Measurements from ENCODE around the gene KRT15.
"Not testable (repeated sequence)": the region's sequence is repeated elsewhere in the genome, so short reads cannot be mapped to it uniquely, and the experiment has no call there.

The KRT15 gene

DNA sequence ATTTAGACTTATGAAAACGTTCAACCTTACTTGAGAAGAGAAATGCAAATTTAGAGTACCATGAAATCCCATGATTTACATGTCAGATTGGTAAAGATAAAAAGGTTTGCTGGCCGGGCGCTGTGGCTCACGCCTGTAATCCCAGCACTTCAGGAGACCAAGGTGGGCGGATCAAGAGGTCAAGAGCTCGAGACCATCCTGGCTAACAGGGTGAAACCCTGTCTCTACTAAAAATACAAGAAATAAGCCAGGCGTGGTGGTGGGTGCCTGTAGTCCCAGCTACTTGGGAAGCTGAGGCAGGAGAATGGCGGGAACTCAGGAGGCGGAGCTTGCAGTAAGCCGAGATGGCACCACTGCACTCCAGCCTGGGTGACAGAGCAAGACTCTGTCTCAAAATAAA is 24.1 kb upstream of the KRT15 start:
- DNase-seq: not testable (repeated sequence)

DNA sequence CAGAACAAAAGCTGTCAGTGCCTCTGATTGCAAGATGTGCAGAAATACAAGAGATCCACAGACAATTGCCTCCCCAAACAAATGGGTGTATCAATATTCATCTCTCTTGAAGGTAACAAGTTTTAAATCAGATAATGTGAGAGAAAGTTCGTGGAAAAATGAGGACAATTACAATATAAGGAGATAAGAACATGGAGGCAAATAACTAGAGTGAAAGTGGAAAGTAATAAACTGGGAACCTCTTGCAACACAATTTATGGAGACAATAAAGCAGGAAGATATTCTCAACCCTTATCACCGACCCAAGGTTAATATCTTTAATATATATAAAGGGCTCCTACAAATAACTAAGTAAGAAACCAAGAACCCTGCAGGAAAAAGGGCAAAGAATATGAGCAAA is 23.7 kb upstream of the KRT15 start:
- DNase-seq: no peak

DNA sequence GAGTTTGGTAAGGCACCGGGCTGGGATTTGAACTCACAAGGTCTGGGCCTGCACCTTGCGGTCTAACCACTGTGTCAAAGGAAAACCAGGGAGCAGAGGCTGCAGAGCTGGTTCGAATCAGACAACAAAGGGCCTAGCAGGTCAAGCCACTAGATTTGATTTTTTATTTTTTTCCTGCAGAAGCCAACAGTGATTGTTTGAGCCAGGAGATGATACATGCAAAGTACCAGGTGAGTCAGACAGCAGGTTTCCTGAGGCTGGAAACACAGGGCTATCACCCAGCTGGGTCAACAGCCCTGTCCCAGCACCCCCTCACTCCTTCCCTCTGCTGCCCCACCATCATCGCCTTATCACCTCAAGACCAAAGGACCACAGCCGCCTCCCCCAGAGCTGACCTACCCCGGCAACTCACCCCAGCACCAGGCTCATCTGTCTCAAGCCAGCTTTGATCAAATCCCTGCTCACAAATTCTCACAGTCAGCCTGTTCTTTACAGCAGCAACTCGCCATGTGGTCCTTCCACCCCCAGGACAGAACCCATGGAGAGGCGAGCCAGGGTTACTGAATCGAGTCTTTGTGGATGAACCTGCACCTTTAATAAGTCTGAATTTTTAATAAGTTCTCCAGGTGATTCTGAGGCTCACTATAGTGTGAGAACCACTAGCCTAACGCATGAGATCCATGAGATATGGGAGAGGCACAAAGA is 22.4 kb upstream of the KRT15 start:
- no peak for DNase-seq

DNA sequence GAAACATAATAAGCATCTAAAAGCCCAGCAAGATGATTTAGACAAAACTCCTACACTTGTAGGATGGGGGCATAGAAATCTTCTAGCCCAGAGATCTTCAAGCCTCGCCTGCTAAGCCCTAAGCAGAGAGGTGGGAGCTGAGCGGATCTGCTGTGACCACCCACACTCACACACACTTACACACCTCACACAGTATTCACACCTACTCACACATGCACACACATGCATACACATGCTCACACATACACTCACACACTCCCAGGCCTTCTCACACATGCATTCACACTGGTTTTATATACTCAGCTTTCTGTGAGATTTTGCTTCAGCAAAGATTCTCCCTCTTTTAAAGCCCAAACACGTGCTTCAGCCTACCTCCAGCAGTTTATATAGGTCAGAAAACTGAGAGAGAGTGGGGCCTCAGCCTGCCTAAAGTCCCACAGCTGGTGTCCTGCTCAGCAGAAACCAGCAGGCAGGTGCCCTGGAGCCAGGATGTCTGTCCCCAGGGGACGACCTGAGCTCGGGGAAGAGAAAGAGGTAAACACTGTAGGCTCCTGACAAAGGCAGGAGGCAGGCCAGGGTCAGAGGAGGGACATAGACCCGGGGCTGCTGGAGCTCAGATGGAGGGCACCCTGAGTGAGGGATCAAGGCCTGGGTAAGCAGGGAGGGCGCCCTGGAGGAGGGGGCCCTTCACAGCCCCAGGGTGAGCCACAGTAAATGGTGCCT is 21.4 kb upstream of the KRT15 start:
- no peak for DNase-seq

DNA sequence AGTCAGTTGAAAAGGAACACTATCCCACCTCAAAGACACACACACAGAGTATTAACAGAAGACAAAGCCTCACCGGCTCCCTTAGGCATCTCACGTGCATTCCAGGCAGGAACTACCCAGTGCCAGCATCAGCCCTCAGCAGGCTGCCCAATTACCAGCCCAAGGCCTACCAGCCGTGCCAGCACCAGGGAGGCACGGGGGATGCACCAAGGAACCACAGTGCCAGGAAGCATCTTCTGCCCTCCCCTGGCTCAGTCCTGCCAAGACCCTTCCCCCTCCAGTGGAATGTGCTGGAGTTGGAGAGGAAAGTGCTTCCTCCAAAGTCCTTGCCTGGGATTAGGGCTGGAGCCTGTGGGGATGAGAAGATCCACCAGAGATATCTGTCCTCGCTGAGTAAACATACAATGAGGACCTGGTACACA is 20.4 kb upstream of the KRT15 start:
- no peak for DNase-seq

DNA sequence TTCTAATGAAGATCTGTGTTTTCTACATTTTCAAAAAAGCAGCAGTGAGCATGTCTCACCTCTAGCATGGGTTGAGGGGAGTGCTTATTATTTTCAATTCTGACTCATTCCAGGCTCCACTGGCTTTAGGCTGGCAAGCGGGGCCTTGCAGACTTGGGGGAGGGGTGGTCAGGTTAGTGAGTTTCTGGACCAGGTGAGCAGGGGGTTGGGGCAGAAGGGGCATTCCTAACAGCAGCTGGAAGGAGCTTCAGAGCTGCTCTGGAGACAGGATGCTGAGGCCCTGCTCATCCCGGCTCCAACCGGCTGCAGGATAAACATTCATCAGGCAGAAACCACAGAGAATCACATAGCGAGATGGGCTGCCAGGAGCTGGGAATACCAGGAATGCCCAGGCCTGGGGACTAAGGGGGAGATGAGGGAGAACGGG is 19.9 kb upstream of the KRT15 start:
- no peak for DNase-seq

DNA sequence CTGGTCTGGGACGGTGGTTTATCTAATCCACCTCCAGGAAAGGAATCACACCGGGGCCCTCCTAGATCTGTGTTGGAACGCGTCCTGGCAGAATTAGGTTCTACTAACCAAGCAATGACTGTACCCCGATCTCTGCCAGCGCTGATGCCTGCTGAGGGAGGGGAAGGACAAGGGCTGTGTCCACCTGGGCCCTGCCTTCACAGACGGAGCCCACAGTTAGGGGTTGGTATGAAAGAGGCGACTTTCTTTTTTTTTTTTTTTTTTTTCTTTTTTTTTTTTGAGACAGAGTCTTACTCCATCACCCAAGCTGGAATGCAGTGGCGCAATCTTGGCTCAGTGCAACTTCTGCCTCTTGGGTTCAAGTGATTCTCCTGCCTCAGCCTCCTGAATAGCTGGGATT is 19.3 kb upstream of the KRT15 start:
- DNase-seq: no peak

DNA sequence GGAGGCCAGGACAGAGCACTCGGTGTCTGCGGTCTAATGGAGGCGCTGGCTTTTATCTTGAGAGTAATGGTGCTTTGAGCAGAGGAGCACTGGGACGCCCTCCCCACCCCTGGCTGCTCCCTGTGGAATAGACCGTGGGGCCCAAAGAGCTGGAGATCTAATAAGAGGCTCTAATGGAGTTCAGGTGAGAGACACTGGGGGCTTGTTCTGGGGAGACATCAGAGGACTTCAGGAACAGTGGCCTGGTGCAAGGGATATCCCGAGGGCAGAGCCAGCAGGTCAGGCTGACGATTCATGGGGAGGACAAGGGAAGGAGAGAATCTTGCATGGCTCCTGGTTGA is 18.9 kb upstream of the KRT15 start:
- no peak for DNase-seq

DNA sequence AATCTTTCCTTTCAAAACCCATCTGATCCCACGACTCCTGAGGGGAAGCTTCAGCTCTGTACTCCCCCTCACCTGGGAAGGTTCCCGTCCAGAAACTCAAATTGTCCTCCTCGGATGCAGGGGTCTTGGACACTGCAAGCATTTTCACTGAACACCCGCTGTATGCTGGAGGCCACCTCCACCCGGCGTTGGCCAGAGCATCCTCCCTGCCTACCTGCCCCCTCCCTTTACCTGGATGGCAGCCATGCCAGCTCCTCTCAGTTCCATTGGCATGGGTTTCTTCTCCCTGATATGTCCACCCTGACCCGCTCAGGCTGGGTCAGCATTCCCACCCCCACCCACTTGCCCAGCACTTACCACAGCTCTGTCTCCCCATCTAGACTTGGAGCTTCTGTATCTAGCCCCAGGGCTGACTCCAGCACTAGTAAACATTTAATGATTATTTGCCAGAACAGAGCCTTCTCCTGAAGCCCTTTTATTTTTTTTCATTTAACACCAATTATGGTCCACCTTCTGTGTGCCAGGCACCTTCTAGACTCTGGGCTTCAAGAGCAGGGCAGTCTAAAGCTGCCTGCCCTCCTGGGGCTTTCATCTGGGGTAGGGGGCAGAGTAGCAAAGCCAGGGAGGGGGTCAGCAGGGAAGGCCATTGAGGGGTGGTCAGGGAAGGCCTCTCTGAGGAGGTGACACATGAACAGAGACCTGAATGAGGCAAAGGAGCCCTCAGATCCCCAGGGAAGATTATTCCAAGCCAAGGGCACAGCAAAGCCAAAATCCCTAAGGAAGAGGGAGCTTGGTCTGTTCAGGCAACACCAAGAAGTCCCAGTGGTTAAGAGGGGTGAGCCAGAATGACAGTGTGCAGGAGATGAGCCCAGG is 18.3 kb upstream of the KRT15 start:
- DNase-seq: no peak

DNA sequence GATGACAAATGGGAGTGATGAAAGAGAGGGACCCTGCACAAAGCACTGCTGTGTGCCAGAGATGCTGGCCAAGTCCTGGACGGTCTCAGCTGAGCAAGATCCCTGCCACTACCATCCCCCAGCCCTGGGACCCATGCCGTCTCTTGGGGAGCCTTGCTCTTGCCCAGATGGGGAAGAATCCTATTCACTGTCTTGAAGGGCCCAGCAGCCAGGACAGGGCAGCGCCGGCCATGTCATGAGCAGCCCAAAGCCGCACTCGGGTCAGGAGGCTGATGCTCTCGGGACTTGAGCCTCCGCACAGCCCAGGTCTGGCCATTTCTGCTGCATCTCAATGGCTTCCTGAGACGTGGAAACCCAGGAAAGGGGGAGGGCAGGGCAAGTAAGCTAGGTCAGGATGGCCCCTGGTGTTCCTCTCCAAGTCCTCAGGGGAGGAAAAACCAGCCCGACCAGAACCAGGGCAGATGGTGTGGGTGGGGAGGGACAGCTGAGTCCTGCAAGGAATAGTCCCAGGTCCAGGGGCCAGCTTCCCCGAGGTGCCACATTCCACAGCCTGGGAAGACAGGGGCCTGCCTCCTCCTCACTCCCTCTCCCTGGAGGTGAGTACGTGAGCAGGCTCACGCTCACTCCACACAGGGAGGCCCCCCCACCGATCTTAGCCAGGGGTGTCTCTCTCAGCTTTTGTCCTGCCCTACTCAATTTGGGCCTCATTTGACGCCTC is 17.2 kb upstream of the KRT15 start:
- no peak for DNase-seq

DNA sequence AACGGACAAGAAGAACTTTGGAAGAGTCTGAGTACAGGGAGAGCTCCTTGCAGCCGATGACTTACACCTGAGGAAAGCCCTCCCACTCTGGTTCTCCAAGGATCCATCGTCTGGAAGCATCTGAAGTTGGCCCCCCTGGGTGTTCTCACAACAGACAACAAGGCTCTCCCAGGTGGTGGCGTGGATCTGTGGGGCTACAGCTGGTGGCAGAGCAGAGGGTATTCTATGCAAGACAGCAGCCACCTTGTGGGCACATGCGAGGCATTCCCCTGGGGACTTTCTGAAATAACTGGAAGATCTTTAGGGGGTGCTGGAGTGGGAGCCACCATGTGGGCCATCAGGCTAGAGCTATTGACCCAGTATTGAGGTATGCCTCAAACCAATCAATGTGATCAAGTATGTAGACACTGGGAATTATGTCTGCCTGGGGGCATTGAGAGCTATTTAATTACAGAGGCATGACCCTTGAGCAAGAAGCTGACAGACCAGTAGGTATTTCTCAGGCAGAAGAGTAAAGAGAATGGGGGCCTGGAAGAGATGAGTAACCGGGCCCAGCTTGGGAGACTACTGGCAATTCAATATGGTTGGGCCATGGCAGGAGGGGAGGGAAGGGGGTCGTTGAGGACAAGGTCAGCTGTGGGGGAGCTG is 16.3 kb upstream of the KRT15 start:
- no peak for DNase-seq

DNA sequence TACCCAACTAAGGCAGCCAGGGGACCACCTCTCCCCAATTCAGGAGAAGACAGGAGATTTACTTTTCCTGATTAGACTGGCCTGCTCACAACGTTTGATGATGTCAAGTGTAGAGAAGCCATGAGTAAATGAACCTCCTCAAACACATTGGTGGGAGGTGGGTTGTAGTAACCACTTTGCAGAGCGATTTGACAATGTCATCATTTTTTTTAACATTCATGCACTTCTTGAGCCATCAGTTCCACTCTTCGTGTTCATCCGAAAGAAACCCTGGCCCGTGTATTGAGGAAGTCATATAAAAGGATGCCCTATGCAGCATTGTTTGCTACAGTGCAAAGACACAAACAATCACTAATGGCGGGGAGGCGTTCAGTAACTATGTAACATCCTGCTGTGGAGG is 14.9 kb upstream of the KRT15 start:
- DNase-seq: no peak

DNA sequence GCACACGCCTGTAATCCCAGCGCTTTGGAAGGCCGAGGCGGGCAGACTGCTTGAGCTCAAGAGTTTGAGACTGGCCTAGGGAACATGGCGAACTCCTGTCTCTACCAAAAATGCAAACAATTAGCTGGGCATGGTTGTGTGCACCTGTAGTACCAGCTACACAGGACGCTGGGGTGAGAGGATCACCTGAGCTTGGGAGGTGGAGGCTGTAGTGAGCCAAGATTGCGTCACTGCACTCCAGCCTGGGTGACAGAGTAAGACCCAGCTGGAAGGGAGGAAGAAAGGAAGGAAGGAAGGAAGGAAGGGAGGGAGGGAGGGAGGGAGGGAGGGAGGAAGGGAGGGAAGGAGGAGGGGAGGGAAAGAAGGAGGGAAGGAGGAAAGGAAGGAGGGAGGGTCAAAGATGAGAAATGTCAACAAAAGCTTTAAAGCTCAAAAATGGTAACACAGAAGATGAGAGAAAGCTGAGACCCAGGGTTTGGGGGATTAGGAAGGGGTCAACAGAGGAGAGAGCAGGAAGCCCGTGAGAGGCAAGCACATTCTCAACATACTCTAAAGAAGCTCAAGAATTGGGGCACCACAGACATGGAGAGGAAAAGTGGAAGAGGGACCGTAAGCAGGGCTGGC is 14.4 kb upstream of the KRT15 start:
- no peak for DNase-seq

DNA sequence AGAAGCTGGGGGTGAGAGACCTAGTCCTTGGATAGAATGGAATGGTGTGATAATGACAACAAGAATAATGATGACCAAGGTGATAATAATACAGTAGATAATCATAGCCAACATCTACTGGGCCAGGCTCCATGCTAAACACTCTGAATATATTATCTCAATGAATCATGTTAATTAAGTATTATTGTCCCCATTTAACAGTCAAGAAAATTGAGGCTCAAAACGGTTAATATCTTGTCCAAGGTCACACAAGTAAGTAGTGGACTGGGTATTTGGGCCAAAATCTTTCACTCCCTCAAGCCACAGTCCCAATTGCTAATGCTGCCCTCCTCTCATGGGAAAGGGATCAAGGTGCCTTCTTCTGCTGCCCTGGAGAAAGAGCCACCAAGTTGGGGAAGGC is 13.3 kb upstream of the KRT15 start:
- DNase-seq: no peak

DNA sequence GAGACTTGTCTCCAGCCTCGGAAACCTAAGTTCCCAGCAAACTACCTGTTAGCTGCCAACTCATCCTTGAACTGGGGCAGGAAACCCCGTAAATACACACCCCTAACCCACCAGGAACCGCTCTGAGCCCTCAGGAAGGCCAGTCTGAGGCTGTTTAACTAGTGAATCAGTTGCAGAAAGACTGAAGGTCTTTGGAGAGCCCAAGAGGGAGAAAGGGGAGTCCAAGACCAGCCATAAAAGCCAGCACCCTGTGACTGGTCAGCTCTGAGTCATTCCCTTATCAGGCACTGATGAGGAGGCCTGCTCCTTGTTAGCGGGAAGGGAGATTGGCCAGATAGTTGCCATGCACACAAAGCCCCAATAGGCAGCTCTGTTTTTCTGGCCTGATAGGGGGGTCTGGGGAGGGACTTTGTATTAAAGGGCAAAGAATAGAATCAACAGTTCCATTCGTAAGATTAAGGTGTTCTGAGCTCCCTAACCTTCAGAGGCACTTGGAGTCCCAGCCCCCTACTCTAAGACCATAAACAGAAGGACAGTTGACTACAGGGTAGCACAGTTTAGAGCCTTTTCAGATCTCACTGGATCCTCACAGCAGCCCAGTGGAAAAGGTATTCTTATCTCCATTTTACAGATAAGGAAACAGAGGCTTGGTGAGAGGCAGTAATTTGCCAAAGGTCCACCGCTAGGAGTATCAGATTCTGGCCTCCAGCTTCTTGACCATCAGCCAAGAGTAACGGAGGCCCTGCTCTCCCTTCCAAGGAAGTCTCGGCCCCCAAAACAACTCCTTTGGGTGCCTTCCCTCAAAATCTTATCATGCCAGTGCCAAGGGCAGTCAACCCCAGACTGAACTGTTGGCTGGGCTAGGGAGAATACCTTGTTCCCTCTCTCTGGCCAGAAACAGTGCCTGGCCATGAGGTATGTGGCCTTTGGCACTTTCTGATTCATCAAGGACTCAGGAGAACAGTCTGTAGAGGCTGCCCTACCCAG is 11.7 kb upstream of the KRT15 start:
- DNase-seq: no peak

DNA sequence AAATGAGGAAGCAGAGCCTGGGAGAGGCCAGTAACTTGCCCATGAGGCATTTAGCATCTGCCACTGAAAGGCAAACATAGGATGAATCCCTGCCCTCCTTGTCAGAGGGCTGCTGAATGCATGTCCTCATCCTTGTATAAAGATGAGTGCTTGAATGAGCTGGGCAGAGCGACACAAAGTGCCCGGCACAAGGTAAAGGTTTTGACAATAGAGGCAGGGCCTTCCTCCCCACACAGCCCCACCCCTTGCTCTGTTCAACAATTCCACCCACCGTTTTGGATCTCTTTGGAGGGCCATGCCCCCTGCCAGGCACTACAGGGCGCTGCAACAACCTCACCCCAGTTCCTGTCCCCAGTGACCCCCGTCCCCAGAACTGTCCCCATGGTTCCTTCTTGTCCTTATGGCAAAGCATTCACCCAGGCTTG is 10.8 kb upstream of the KRT15 start:
- no peak for DNase-seq

DNA sequence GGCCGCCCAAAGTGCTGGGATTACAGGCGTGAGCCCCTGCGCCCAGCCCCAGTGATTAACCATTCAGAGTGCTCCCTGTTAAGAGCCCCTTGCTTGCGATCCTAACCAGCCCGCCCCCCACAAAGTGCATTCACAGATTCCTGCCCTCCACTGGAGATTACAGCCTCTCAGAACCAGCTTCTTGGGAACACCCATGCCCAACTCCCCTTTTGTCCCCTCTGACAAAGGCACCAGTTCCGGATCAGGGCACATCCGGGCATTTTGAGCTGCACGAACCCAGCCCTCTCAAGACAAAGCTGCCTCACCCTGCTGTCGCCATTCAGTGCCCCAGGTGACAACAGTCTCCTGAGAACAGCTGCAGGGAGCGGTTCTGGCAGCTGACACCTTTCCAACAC is 10.3 kb upstream of the KRT15 start:
- no peak for DNase-seq

DNA sequence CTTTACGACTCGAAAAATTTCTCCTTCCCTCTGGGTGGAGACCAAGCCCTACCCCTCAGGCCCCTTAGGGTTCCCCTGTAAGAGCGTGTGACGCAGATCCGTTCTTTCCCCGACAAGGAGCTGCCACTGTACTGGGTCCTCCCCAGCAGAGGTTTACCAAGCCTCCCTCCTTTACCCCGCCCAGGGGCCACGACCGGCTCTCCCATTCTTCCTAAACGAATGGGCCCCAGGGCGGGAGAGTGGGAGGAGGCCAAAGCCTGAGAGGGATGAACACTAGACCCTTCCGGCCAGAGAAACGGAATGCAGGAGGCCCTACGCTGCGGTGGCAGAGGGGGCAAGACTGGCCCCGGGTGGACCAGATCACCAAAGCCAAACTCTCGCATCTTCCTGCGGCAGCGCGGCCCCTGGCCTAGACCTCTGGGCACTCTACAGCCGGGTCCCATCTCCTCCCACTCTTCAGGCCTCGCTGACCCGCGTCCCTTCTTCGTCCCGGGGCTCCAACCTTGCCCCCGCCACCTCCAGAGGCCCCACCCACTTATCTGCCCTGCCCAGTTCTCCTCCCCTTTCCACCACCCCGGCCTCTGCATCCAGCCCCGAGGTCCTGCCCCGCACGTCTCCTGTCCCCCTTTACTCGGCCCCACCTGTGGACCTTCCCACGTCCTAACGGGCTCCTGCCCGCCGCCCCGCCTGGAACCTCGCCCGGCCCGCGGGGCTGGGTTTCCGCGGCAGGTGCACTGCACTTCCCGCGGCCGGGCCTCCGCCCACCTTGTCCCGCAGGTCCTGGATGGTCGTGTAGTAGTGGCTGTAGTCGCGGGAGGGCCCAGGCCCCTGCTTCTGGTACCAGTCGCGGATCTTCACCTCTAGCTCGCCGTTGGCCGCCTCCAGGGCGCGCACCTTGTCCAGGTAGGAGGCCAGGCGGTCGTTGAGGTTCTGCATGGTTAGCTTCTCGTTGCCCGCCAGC is 8.7 kb upstream of the KRT15 start:
- no peak for DNase-seq

DNA sequence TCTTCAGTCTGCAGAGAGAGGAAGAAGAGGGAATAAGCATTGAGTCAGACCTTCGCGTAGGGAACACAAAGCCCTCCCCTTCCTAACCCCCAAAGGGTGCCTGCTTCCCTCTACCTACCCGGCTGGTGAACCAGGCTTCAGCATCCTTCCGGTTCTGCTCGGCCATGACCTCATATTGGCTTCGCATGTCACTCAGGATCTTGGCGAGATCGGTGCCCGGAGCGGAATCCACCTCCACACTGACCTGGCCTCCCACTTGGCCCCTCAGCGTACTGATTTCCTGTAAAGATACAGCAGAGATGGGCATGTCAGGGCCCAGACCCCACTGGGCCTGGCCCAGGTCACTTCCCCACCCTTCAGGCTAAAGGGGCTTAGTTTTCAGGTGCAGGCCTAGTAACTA is 5.6 kb upstream of the KRT15 start:
- DNase-seq: no peak

DNA sequence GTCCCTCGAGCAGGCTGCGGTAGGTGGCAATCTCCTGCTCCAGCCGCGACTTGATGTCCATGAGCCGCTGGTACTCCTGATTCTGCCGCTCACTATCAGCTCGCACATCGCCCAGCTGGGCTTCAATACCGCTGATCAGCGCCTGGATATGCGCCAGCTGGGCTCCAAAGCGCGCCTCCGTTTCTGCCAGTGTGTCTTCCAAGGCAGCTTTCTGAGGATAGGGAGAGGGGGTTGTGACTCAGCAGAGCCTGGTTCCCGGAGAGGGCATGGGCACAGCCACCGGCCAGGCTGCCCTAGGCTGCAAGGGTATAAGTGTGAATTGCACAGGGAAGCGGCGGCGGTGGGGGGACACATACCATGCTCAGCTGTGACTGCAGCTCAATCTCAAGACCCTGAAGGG is 5.1 kb upstream of the KRT15 start:
- no peak for DNase-seq

Data from inflammatory macrophage treated with lipopolysaccharide for 1 hour (primary cell).